NT2/D1 (cell line): ENCODE results near the gene CACNA2D4.

ENCODE experiments used
- SUZ12 ChIP-seq: IDR thresholded peaks from 2 replicates; pipeline ENCODE4 v1.6.1; 2011; ENCODE audit not compliant: insufficient read length, insufficient read depth; ENCODE audit errors: extremely low read depth
- YY1 ChIP-seq: IDR thresholded peaks from 2 replicates; pipeline ENCODE4 v1.6.1; 2011; ENCODE audit not compliant: insufficient read length, insufficient read depth

GRCh38 chr12:1877169-1877878 lies 41.1 kb downstream of the CACNA2D4 start:
- TF ChIP-seq YY1 (no peak), SUZ12 (no peak)
